ENCODE data around the gene ZNF575.

The ZNF575 gene

DNA sequence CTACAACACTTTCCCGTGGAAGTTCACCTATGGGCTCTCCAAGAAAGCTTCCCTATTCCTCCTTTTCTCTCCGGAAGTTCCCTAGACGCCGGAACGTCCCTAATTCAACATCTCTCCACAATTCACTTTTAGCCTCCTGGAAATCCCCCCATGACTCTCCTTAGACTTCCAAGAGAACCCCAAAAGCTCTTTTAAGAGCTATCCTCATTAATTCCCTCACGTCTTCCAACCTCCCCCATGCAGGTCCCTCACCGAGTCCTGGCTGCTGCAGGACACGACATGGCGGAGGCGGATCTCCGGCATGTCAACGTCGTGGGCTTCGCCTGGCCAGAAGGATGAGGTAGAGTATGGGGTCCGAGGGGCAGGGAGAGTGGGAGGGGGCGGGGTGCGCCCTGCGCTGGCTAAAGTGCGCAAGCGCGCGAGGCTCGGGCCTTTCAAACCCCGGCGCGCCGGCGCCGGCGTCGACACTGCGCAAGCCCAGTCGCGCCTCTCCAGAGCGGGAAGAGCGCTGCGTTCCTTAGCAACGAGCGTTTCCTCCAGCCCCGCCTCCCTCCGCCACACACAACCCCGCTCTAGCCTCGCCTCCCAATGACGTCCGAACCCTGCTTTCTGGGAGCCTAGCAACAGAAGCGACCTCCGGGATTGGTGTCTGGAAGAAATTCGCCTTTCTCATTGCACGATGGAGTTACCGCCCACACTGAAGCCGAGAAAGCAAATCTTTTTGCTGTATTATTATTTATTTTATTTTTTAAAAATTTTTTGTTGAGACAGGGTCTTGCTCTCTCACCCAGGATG is 42.4 kb downstream of the ZNF575 start, which contains the start of the genes PINLYP and XRCC1:
TSS of gene PINLYP (plus strand) at position 646 of the 795 bp plus-strand sequence. CDS start 1,391 bp downstream, outside the sequence.
TSS of gene XRCC1 (minus strand) at position 372 of the 795 bp plus-strand sequence. CDS start at position 303, 69 bp downstream.
- peak; percentile 100 for DNase-seq

DNA sequence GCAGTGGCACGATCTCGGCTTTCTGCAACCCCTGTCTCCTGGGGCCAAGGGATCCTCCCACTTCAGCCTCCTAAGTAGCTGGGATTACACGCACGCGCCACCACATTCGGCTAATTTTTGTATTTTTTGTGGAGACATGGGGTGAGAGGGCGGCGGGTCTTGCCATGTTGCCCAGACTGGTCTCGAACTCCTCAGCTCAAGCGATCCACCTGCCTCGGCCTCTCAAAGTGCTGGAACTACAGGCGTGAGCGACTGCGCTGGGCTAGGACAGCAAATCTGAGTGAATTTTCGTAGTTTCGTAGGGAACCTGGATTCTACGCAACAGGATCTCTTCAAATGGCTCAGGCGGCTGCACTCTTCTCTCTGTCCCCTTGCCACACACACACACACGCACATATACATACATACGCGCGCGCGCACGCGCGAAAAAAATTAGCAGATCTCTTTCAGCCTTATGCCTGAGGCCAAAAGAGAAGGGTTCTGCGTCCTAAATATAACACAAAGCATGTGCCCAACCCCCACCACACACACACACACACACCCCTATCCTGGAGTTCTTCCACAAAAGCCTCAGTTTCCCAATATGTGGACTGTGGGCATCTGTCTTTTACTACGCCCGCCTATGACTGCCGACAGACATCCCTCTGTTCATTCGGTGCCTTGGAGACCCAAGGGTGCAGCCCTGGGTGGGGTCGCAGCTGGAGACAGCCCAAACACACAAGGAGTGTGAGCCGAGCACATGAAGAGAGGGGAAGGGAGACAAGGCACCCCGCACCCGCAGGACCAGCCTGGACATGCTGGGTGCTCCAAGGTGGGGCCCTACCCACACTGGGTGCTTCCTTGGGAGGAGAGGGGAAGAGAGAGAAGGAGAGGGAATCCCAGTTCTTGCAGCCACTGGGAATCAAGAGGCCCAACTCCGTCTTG is 43.2 kb downstream of the ZNF575 start:
- DNase-seq = peak; percentile 84

GRCh38 chr19:43578787-43579186 is 45.8 kb downstream of the ZNF575 start:
- DNase-seq = no peak

DNA sequence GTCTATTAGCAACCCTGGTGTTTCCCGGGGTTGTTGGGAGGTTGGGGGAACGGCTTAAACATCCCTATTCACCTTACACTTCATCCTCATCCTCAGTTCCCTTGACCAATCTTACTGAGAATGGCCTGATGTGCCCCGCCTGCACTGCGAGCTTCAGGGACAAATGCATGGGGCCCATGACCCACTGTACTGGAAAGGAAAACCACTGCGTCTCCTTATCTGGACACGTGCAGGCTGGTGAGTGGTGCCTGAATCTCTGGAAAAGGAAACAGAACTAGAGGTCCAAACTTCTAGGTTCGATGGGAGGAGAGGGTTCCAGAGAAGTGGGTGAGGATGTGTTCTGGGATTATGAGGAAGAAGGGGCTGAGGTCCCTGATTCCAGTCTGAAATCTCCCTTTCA is 48.5 kb downstream of the ZNF575 start:
- no peak for DNase-seq

DNA sequence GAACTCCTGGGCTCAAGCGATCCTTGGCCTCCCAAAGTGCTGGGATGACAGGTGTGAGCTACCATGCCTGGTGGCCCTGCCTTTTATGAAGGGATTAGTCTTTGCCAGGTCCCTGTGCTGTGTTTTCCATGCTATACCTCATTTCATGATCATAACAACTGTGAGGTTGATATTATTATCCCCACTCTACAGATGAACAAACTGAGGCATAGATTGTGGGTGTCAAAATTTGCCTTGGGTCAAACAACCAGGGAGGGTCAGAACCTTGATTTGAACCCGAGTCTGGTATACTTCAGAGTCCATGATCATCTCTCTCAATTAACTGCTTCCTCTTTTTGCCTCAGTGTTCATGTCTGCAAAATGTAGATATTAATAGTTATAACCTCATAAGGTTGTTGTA is 49.5 kb downstream of the ZNF575 start:
- peak; percentile 23 for DNase-seq

- no peak for DNase-seq
Observed at GRCh38 chr19:43584484-43584883, 51.5 kb downstream of the ZNF575 start.

Data from MV-4-11 (cell line).